ENCODE measurements around the gene ALG8. TPM values are rescaled to one million over a fixed set of nuclear protein-coding genes. Genes with fewer than 3 reads are reported as not detected.

Gene ALG8
- polyA plus RNA-seq, 1 of the 3 experiments (the other 2 are of a cell fraction) = 42.0 TPM

- 71% methylated on average over 6 of the region's 6 CpGs for WGBS (ENCODE audit: low lambda C conversion rate)
- Histone ChIP-seq H3K79me2 (ENCODE audit: insufficient read depth) (peaks cover 97% of the 10 kb centered on the region), H3F3A (replicated peaks; ENCODE audit: insufficient read depth) (no peaks in the 10 kb centered on the region), H3K9me2 (no peaks in the 10 kb centered on the region), H3K9me3 (no peaks in the 10 kb centered on the region), H3K4me3 (ENCODE audit: low read depth in 2 of 2, low read length in 1 of 2) (no peak overlapping the region), H3K36me3 (replicated peaks in 1 of 2; ENCODE audit: control insufficient read depth in 1 of 2, insufficient read depth in 2 of 2, low read length in 1 of 2) (peaks cover 25 to 46% of the 10 kb centered on the region in 2 experiments), H3K27ac (ENCODE audit: low read depth in 2 of 2, low read length in 1 of 2) (no peak overlapping the region; a peak in 1 of 4 replicates), H3K4me1 (ENCODE audit: control insufficient read depth in 1 of 2, insufficient read depth in 2 of 2, low read depth in 1 of 2, low read length in 1 of 2) (peaks cover 0 to 21% of the 10 kb centered on the region in 2 experiments; a peak in 1 of 4 replicates), H4K20me1 (ENCODE audit: insufficient read depth) (peaks cover 23% of the 10 kb centered on the region), H2AFZ (ENCODE audit: low read depth) (no peak overlapping the region), H3K9ac (no peak overlapping the region), H3K4me2 (no peak overlapping the region), H3K27me3 (ENCODE audit: insufficient read depth) (no peaks in the 10 kb centered on the region)
- ChIA-PET CTCF (no interaction called here), POLR2A (no interaction called here)
- TF ChIP-seq, protein P1, sequence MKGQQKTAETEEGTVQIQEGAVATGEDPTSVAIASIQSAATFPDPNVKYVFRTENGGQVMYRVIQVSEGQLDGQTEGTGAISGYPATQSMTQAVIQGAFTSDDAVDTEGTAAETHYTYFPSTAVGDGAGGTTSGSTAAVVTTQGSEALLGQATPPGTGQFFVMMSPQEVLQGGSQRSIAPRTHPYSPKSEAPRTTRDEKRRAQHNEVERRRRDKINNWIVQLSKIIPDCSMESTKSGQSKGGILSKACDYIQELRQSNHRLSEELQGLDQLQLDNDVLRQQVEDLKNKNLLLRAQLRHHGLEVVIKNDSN (IDR thresholded peaks at IDR 0.05; ENCODE audit: borderline replicate concordance, low read depth) = no peak
- TF ChIP-seq, protein P2, sequence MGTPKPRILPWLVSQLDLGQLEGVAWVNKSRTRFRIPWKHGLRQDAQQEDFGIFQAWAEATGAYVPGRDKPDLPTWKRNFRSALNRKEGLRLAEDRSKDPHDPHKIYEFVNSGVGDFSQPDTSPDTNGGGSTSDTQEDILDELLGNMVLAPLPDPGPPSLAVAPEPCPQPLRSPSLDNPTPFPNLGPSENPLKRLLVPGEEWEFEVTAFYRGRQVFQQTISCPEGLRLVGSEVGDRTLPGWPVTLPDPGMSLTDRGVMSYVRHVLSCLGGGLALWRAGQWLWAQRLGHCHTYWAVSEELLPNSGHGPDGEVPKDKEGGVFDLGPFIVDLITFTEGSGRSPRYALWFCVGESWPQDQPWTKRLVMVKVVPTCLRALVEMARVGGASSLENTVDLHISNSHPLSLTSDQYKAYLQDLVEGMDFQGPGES (IDR thresholded peaks at IDR 0.05; ENCODE audit: low read depth, low read length) = no peak
- TF ChIP-seq MAX (IDR thresholded peaks at IDR 0.05; ENCODE audit: low read depth) (no peak), TCF12 (IDR thresholded peaks at IDR 0.05) (no peak), MEF2A (IDR thresholded peaks at IDR 0.05; ENCODE audit: borderline replicate concordance, low read depth) (no peak), JUND (IDR thresholded peaks at IDR 0.05) (no peak), TEAD4 (IDR thresholded peaks at IDR 0.05; ENCODE audit: borderline replicate concordance, insufficient read depth) (no peak)
- TF ChIP-seq, protein P3, sequence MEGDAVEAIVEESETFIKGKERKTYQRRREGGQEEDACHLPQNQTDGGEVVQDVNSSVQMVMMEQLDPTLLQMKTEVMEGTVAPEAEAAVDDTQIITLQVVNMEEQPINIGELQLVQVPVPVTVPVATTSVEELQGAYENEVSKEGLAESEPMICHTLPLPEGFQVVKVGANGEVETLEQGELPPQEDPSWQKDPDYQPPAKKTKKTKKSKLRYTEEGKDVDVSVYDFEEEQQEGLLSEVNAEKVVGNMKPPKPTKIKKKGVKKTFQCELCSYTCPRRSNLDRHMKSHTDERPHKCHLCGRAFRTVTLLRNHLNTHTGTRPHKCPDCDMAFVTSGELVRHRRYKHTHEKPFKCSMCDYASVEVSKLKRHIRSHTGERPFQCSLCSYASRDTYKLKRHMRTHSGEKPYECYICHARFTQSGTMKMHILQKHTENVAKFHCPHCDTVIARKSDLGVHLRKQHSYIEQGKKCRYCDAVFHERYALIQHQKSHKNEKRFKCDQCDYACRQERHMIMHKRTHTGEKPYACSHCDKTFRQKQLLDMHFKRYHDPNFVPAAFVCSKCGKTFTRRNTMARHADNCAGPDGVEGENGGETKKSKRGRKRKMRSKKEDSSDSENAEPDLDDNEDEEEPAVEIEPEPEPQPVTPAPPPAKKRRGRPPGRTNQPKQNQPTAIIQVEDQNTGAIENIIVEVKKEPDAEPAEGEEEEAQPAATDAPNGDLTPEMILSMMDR (IDR thresholded peaks at IDR 0.05) = no peak
- DNase-seq = peak; percentile 41
These were observed 64.7 kb downstream of the ALG8 start for GRCh38 chr11:78074756-78075155.

- no peak for TF ChIP-seq TAF1 (IDR thresholded peaks at IDR 0.05; ENCODE audit: borderline replicate concordance, low read depth, low read length)
- no peak for TF ChIP-seq SIN3A (IDR thresholded peaks at IDR 0.05; ENCODE audit: borderline replicate concordance, low read depth, low read length)
- no peak for TF ChIP-seq MAX (IDR thresholded peaks at IDR 0.05; ENCODE audit: low read depth)
- Histone ChIP-seq H3K9me2 (no peaks in the 10 kb centered on the region), H3K4me3 (ENCODE audit: low read depth in 2 of 2, low read length in 1 of 2) (no peak overlapping the region), H3K27me3 (ENCODE audit: insufficient read depth) (no peaks in the 10 kb centered on the region), H3K79me2 (ENCODE audit: insufficient read depth) (peaks cover 78% of the 10 kb centered on the region), H4K20me1 (ENCODE audit: insufficient read depth) (peaks cover 21% of the 10 kb centered on the region), H3K27ac (ENCODE audit: low read depth in 2 of 2, low read length in 1 of 2) (no peak overlapping the region), H3K4me1 (ENCODE audit: control insufficient read depth in 1 of 2, insufficient read depth in 2 of 2, low read depth in 1 of 2, low read length in 1 of 2) (peaks cover 0 to 8% of the 10 kb centered on the region in 2 experiments; a peak in 1 of 4 replicates), H3K4me2 (no peak overlapping the region), H3K36me3 (replicated peaks in 1 of 2; ENCODE audit: control insufficient read depth in 1 of 2, insufficient read depth in 2 of 2, low read length in 1 of 2) (peaks cover 38 to 60% of the 10 kb centered on the region in 2 experiments), H3F3A (replicated peaks; ENCODE audit: insufficient read depth) (no peaks in the 10 kb centered on the region), H2AFZ (ENCODE audit: low read depth) (no peak overlapping the region), H3K9me3 (no peaks in the 10 kb centered on the region), H3K9ac (no peak overlapping the region)
- ChIA-PET POLR2A (no interaction called here), CTCF (interaction anchor here (0.6 kb wide), 1 partner anchor 101 kb away, joined by 3 read pairs; no protein-coding TSS in a partner anchor)
- 99% methylated on average over 4 of the region's 4 CpGs for WGBS (ENCODE audit: low lambda C conversion rate)
- no peak for DNase-seq
These were observed 67.0 kb downstream of the ALG8 start for GRCh38 chr11:78072455-78072854.
